ENCODE results near the gene AOC3. TPM values are rescaled to one million over a fixed set of nuclear protein-coding genes. Genes with fewer than 3 reads are reported as not detected.
A peak's percentile ranks its signal among the peaks of the same experiment; 100 is the strongest.

Gene AOC3
- polyA plus RNA-seq, 2 of the 4 experiments (the other 2 are of a cell fraction) = 0.79 to 1.4 TPM

DNA sequence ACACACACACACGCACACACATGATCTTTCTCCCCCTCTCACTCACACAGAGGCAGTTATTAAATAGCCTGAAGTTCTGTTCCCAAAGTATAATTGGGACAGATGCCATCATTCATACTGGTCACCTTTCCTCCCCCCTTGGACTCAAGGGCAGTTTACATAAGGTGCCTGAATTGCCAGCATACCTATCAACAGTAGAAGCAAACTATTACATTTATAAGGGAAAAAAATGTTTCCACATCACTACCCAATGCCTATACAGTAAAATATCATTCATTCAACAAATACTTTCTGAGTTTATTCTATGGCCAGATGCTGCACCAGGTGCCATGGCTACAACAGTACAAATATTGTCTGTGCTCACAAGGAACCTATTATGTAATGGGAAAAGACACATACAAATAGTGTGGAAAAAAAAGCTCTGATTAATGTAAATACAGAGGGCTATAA lies 46.1 kb upstream of the AOC3 start:
- no peak overlapping the region for H3K4me3 ChIP-seq
- ATAC-seq (peak in 1 of 2 experiments; percentile 8; a peak in 2 of 6 replicates), DNase-seq (ENCODE audit: low read depth in 1 of 2, low spot score in 1 of 2) (peak in 1 of 2 experiments; percentile 60), FAIRE-seq (no peak)
- TF ChIP-seq NFE2L2 (conservative IDR thresholded peaks at IDR 0.05; ENCODE audit: low read length) = no peak
- TF ChIP-seq RFX5 (IDR thresholded peaks at IDR 0.05) = no peak
- peak overlapping the region in 1 of 2 experiments; percentile 5; a peak in 2 of 6 replicates for H3K27ac ChIP-seq
- WGBS (ENCODE audit: missing lambda C conversion rate) = 70% methylated on average over 1 of the region's 1 CpG
- peaks cover 47% of the 10 kb centered on the region for H3K4me1 ChIP-seq
- no peaks in the 10 kb centered on the region for H3K9me3 ChIP-seq
- ChIA-PET CTCF (interaction anchor here (0.6 to 24.6 kb wide), 4 partner anchors 13 to 81 kb away, joined by 3 to 336 read pairs (median 13); partner anchors contain the start of gene BECN1), POLR2A (interaction anchor here (1.1 kb wide), 1 partner anchor 19 kb away, joined by 3 read pairs; the partner anchor contains the start of gene BECN1)
- no peak overlapping the region for H3K4me2 ChIP-seq

DNA sequence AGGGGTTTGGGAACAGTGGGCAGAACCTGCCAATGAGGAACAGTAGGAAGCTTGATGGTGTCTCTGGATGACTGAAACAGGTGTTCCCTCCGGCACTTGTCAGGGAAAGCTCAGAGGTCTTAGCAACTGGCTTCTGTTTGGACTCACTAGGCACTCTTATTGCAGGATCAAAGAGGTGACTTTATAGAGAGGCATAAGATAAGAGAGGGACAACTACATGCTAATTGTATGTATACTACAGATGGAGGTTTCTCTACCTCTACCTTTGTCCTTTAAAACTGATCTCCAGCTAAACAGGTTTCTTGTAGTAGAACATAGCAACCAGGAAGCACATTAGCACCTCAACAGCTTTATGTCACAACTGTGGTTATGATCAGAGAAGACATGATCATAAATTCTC lies 44.8 kb upstream of the AOC3 start:
- WGBS (ENCODE audit: missing lambda C conversion rate) = 92% methylated on average over 1 of the region's 1 CpG
- peaks cover 47% of the 10 kb centered on the region for H3K4me1 ChIP-seq
- ATAC-seq (no peak), DNase-seq (ENCODE audit: low read depth in 1 of 2, low spot score in 1 of 2) (no peak), FAIRE-seq (no peak)
- no peak overlapping the region for H3K4me2 ChIP-seq
- ChIA-PET CTCF (interaction anchor here (1.1 to 24.6 kb wide), 3 partner anchors 14 to 228 kb away, joined by 6 to 336 read pairs (median 14); partner anchors contain the start of genes BECN1 and PSMC3IP), POLR2A (interaction anchor here (0.7 to 1.1 kb wide), 2 partner anchors 18 to 72 kb away, joined by 3 read pairs; partner anchors contain the start of gene BECN1)
- no peak for TF ChIP-seq ZFP36 (IDR thresholded peaks at IDR 0.05; ENCODE audit: borderline replicate concordance, partially characterized antibody)
- TF ChIP-seq ZSCAN20 (CRISPR knock-in tag; IDR thresholded peaks at IDR 0.05) = no peak
- no peak for TF ChIP-seq EHMT2 (IDR thresholded peaks at IDR 0.05; ENCODE audit: low read depth)
- TF ChIP-seq HOXB5 (CRISPR knock-in tag; IDR thresholded peaks at IDR 0.05) = no peak
- TF ChIP-seq, protein P1, sequence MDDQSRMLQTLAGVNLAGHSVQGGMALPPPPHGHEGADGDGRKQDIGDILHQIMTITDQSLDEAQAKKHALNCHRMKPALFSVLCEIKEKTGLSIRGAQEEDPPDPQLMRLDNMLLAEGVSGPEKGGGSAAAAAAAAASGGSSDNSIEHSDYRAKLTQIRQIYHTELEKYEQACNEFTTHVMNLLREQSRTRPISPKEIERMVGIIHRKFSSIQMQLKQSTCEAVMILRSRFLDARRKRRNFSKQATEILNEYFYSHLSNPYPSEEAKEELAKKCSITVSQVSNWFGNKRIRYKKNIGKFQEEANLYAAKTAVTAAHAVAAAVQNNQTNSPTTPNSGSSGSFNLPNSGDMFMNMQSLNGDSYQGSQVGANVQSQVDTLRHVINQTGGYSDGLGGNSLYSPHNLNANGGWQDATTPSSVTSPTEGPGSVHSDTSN (IDR thresholded peaks at IDR 0.05) = no peak
- H3K9me3 ChIP-seq = no peaks in the 10 kb centered on the region
- no peak overlapping the region for H3K27ac ChIP-seq
- H3K4me3 ChIP-seq = no peak overlapping the region

DNA sequence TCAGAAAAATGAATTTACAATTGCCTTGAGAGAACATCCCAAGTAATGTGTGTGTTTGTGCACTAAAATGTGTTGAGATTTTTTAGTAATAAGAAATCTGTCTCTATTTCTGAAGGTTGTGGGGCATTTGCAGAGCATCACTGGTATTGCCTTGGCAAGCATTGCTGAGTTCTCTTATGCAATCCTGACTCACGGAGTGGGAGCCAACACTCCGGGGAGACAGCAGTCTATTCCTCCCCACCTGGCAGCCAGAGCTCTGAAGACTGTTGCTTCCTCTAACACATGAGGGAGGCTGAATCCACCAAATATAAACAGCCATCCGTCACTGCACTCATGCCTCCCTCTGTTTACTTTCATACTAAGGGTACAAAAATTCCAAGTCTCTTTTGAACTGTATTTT lies 41.7 kb upstream of the AOC3 start:
- ChIA-PET CTCF (interaction anchor here (0.8 to 24.6 kb wide), 7 partner anchors 11 to 231 kb away, joined by 3 to 336 read pairs (median 6); partner anchors contain the start of genes BECN1, CNTD1, COA3 and PSMC3IP), POLR2A (interaction anchor here (1.1 to 2.5 kb wide), 2 partner anchors 14 to 36 kb away, joined by 4 to 18 read pairs; partner anchors contain the start of genes BECN1 and VPS25)
- no peak for FAIRE-seq
- ATAC-seq = peak; percentile 63 to 65; a peak in 3 of 6 replicates
- H3K9me3 ChIP-seq = no peaks in the 10 kb centered on the region
- DNase-seq (ENCODE audit: low read depth in 1 of 2, low spot score in 1 of 2) = peak; percentile 27 to 49
- 31% methylated on average over 3 of the region's 3 CpGs for WGBS (ENCODE audit: missing lambda C conversion rate)
- peaks cover 21% of the 10 kb centered on the region for H3K4me1 ChIP-seq
- H3K4me2 ChIP-seq = peak overlapping the region; percentile 11; the same call in 1 of the 3 replicates
- H3K4me3 ChIP-seq = no peak overlapping the region
- H3K27ac ChIP-seq = peak overlapping the region in 1 of 2 experiments; percentile 9; a peak in 1 of 6 replicates
- TF ChIP-seq, protein P2, sequence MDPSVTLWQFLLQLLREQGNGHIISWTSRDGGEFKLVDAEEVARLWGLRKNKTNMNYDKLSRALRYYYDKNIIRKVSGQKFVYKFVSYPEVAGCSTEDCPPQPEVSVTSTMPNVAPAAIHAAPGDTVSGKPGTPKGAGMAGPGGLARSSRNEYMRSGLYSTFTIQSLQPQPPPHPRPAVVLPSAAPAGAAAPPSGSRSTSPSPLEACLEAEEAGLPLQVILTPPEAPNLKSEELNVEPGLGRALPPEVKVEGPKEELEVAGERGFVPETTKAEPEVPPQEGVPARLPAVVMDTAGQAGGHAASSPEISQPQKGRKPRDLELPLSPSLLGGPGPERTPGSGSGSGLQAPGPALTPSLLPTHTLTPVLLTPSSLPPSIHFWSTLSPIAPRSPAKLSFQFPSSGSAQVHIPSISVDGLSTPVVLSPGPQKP (IDR thresholded peaks at IDR 0.05; ENCODE audit: low read depth, low read length) = no peak
- TF ChIP-seq FOSL2 (IDR thresholded peaks at IDR 0.05) (no peak), FOSL2 (CRISPR knock-in tag; IDR thresholded peaks at IDR 0.05) (peak; percentile 15; the same call in 1 of the 2 replicates), TP53 (CRISPR knock-in tag; IDR thresholded peaks at IDR 0.05) (no peak), MAFK (IDR thresholded peaks at IDR 0.05; ENCODE audit: partially characterized antibody) (no peak), CEBPB (IDR thresholded peaks at IDR 0.05) (peak in 1 of 2 experiments; percentile 66; a peak in 3 of 4 replicates)
- TF ChIP-seq, protein P3, sequence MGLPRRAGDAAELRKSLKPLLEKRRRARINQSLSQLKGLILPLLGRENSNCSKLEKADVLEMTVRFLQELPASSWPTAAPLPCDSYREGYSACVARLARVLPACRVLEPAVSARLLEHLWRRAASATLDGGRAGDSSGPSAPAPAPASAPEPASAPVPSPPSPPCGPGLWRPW (IDR thresholded peaks at IDR 0.05) = no peak

DNA sequence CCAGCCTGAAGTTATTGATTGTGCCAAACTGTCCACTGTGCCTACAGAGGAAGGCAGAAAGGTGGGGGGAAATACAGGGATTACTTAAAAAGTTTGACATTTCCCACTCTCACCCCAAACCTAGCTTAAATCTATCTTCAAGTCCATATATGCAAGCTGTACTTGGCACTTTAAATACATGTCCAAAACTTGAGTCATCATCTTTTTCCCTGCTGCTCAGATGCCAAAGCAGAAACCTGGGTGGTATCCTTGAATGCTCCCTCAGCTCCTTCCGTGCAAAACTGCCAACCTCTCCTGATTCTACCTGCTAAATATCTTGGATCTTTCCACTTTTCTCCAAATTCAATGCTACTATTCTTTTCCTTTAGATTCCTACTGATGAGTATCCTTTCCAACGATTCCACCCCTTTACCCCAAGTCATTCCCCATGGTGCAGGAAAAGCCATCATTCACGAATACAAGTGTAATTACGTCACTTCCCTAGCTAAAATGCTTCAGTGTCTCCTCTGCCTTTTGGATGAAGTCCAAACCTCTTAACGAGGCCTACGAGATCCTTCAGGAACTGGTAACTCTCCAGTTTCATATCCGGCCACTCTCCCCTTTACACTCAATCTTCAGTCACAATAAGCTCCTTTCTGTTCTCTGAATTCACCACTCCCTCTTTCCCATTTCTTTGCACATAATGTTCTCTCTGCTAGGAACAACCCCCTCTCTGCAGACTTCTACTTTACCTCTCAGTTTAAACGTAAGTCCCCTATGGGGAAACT lies 36.2 kb upstream of the AOC3 start:
- ChIA-PET POLR2A (interaction anchor here (0.6 to 3.8 kb wide), 3 partner anchors 9 to 60 kb away, joined by 3 to 24 read pairs (median 4); partner anchors contain the start of gene BECN1), CTCF (interaction anchor here (0.7 to 24.6 kb wide), 12 partner anchors 5 to 951 kb away, joined by 3 to 336 read pairs (median 4); partner anchors contain the start of genes BECN1, CNTD1, COA3 and PSMC3IP)
- H3K4me3 ChIP-seq = no peak overlapping the region
- TF ChIP-seq, protein P1 (IDR thresholded peaks at IDR 0.05) = no peak
- TF ChIP-seq RFX5 (IDR thresholded peaks at IDR 0.05) (no peak), ESRRA (IDR thresholded peaks at IDR 0.05; ENCODE audit: borderline replicate concordance, low read length) (no peak), HOXB13 (CRISPR knock-in tag; IDR thresholded peaks at IDR 0.05; ENCODE audit: low read depth) (no peak), TP53 (CRISPR knock-in tag; IDR thresholded peaks at IDR 0.05) (no peak), TFCP2L1 (CRISPR knock-in tag; IDR thresholded peaks at IDR 0.05) (no peak), EHMT2 (IDR thresholded peaks at IDR 0.05; ENCODE audit: low read depth) (no peak), POLR2A (IDR thresholded peaks at IDR 0.05; ENCODE audit: low read length) (no peak)
- TF ChIP-seq, protein P4, sequence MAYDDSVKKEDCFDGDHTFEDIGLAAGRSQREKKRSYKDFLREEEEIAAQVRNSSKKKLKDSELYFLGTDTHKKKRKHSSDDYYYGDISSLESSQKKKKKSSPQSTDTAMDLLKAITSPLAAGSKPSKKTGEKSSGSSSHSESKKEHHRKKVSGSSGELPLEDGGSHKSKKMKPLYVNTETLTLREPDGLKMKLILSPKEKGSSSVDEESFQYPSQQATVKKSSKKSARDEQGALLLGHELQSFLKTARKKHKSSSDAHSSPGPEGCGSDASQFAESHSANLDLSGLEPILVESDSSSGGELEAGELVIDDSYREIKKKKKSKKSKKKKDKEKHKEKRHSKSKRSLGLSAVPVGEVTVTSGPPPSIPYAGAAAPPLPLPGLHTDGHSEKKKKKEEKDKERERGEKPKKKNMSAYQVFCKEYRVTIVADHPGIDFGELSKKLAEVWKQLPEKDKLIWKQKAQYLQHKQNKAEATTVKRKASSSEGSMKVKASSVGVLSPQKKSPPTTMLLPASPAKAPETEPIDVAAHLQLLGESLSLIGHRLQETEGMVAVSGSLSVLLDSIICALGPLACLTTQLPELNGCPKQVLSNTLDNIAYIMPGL (CRISPR knock-in tag; IDR thresholded peaks at IDR 0.05; ENCODE audit: borderline replicate concordance) = no peak
- TF ChIP-seq, protein P3 (IDR thresholded peaks at IDR 0.05) = no peak
- ATAC-seq (no peak), FAIRE-seq (no peak), DNase-seq (ENCODE audit: low read depth in 1 of 2, low spot score in 1 of 2) (no peak)
- no peaks in the 10 kb centered on the region for H3K9me3 ChIP-seq
- no peak overlapping the region for H3K4me2 ChIP-seq
- no peak overlapping the region for H3K27ac ChIP-seq
- no peaks in the 10 kb centered on the region; the same call in 1 of the 3 replicates for H3K4me1 ChIP-seq
- 87% methylated on average over 8 of the region's 8 CpGs for WGBS (ENCODE audit: missing lambda C conversion rate)
